Astrocyte (in vitro differentiated cells and primary cell): Measurements from ENCODE around the gene ATG101.

Source experiments
- EZH2 ChIP-seq: IDR thresholded peaks from 2 replicates; pipeline ENCODE4 v1.6.1; 2012; ENCODE audit warnings: mild to moderate bottlenecking, low read length, inconsistent platforms; ENCODE audit not compliant: insufficient read depth
- TF ChIP-seq, protein P1 (sequence below): IDR thresholded peaks from 2 replicates; pipeline ENCODE4 v1.5.1; 2011; ENCODE audit warnings: low read depth, mild to moderate bottlenecking, inconsistent platforms, low read length, moderate library complexity; ENCODE audit not compliant: insufficient read depth

DNA sequence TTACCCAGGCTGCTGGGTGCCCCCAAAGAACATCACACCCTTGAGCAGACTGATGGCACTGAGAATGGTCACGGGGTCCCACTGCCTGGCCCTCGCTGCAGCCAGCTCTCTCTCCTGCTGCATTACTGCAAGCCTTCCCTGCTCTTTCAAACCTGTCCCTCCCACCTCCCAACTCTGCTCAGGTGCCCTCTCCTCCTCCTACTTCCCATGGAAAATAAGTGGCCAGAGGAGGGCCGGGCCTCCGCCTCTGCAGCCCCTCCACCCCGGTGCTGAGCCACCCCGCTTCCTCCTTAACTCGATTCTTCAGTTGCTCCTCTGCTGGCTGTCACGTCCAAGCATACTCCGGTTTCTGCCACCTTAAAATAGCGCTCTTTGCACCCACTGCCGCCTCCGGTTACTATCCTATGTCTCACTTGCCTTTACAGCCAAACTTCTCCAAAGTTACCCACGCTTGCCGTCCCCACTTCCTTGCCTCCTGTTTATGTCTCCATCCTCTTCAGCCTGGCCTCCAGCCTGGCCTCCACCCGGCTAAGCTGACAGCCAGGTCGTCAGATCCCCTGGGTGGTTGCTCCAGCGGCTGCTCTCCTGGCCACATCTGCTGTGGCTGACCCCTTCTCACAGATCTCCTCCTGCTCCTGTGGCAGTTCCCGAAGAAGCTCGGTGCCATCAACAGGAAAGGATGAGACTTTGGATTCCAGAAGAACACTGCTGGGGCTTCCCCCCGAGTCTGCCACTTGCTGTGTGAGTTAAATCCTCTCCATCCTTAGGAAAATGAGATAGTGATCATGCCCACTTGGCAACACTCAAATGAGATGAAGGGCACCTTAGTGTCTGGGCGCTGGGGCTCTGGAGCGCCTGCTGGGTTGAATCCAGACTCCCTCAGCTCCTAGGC lies 17.4 kb downstream of the ATG101 start:
- TF ChIP-seq, protein P1, sequence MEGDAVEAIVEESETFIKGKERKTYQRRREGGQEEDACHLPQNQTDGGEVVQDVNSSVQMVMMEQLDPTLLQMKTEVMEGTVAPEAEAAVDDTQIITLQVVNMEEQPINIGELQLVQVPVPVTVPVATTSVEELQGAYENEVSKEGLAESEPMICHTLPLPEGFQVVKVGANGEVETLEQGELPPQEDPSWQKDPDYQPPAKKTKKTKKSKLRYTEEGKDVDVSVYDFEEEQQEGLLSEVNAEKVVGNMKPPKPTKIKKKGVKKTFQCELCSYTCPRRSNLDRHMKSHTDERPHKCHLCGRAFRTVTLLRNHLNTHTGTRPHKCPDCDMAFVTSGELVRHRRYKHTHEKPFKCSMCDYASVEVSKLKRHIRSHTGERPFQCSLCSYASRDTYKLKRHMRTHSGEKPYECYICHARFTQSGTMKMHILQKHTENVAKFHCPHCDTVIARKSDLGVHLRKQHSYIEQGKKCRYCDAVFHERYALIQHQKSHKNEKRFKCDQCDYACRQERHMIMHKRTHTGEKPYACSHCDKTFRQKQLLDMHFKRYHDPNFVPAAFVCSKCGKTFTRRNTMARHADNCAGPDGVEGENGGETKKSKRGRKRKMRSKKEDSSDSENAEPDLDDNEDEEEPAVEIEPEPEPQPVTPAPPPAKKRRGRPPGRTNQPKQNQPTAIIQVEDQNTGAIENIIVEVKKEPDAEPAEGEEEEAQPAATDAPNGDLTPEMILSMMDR = no peak
- TF ChIP-seq EZH2 = no peak
